Neural crest cell (in vitro differentiated cells): ENCODE measurements around the gene ZNF223. TPM values are rescaled to one million over a fixed set of nuclear protein-coding genes. Genes with fewer than 3 reads are reported as not detected.

Experiments used
- DNase-seq: peaks from one replicate; pipeline ENCODE4 v3.0.0; 2021; ENCODE audit warnings: low read depth, mixed read lengths, low spot score
- H3K27ac Mint-ChIP-seq: one replicate; pipeline ENCODE4 v1.8.0; 2021; ENCODE audit warnings: mild to moderate bottlenecking, mixed read lengths; ENCODE audit not compliant: unreplicated experiment
- H3K27me3 Mint-ChIP-seq: 2 replicates; pipeline ENCODE4 v1.8.0; 2021; ENCODE audit warnings: low read depth, mild to moderate bottlenecking, mixed read lengths
- H3K36me3 Mint-ChIP-seq: 2 replicates; pipeline ENCODE4 v1.8.0; 2021; ENCODE audit warnings: low read depth, mild to moderate bottlenecking, mixed read lengths
- H3K4me1 Mint-ChIP-seq: 2 replicates; pipeline ENCODE4 v1.8.0; 2021; ENCODE audit warnings: mixed read lengths
- H3K4me3 Mint-ChIP-seq: one replicate; pipeline ENCODE4 v1.8.0; 2021; ENCODE audit warnings: mild to moderate bottlenecking, mixed read lengths
- H3K9me3 Mint-ChIP-seq: 2 replicates; pipeline ENCODE4 v1.8.0; 2021; ENCODE audit warnings: mixed read lengths
- CTCF ChIP-seq: fragments of 200-600 bp; sonication (generic); conservative IDR thresholded peaks from 2 replicates; pipeline ENCODE4 v1.5.0; 2021; ENCODE audit warnings: antibody characterized with exemption, mild to moderate bottlenecking
- total RNA-seq: library from RNA; stranded (reverse); gene quantifications from 2 replicates; pipeline ENCODE4 v1.2.1, GENCODE V29; 2021

The ZNF223 gene
- total RNA-seq, 1 donor from 2014 or later, result 7.6 TPM

- H3K27me3 Mint-ChIP-seq, result peaks cover 5% of the 10 kb centered on the region
- H3K36me3 Mint-ChIP-seq, result peaks cover 41% of the 10 kb centered on the region
- H3K9me3 Mint-ChIP-seq, result no peaks in the 10 kb centered on the region
- TF ChIP-seq CTCF, result no peak
- no peak overlapping the region for H3K4me3 Mint-ChIP-seq
- DNase-seq, result no peak
- no peak overlapping the region for H3K27ac Mint-ChIP-seq
- H3K4me1 Mint-ChIP-seq, result peaks cover 24% of the 10 kb centered on the region
Observed at GRCh38 chr19:44055870-44056269, 4.0 kb downstream of the ZNF223 start.

- Mint-ChIP-seq H3K9me3 (no peaks in the 10 kb centered on the region), H3K4me3 (no peak overlapping the region), H3K27ac (no peak overlapping the region), H3K27me3 (no peaks in the 10 kb centered on the region), H3K4me1 (no peaks in the 10 kb centered on the region), H3K36me3 (peaks cover 63% of the 10 kb centered on the region)
- no peak for TF ChIP-seq CTCF
- DNase-seq, result no peak
Observed at GRCh38 chr19:44059229-44059628, 7.4 kb downstream of the ZNF223 start.

GRCh38 chr19:44061038-44061437, 9.2 kb downstream of the ZNF223 start:
- peaks cover 5% of the 10 kb centered on the region for H3K9me3 Mint-ChIP-seq
- no peak overlapping the region for H3K27ac Mint-ChIP-seq
- DNase-seq, result no peak
- no peaks in the 10 kb centered on the region for H3K27me3 Mint-ChIP-seq
- peaks cover 64% of the 10 kb centered on the region for H3K36me3 Mint-ChIP-seq
- no peak for TF ChIP-seq CTCF
- H3K4me1 Mint-ChIP-seq, result no peaks in the 10 kb centered on the region
- H3K4me3 Mint-ChIP-seq, result no peak overlapping the region

- H3K27me3 Mint-ChIP-seq, result no peaks in the 10 kb centered on the region
- H3K4me3 Mint-ChIP-seq, result no peak overlapping the region
- DNase-seq, result no peak
- no peak for TF ChIP-seq CTCF
- H3K4me1 Mint-ChIP-seq, result peaks cover 1% of the 10 kb centered on the region
- H3K9me3 Mint-ChIP-seq, result peaks cover 24% of the 10 kb centered on the region
- H3K27ac Mint-ChIP-seq, result no peak overlapping the region
- H3K36me3 Mint-ChIP-seq, result peaks cover 72% of the 10 kb centered on the region
Observed at GRCh38 chr19:44066305-44066704, 14.5 kb downstream of the ZNF223 start.

GRCh38 chr19:44069415-44069814, 17.6 kb downstream of the ZNF223 start:
- Mint-ChIP-seq H3K4me1 (peaks cover 21% of the 10 kb centered on the region), H3K27ac (no peak overlapping the region), H3K36me3 (peaks cover 56% of the 10 kb centered on the region), H3K27me3 (no peaks in the 10 kb centered on the region), H3K4me3 (no peak overlapping the region), H3K9me3 (peaks cover 32% of the 10 kb centered on the region)
- no peak for DNase-seq
- TF ChIP-seq CTCF, result no peak
